Ascending aorta (tissue), 2 donors: ENCODE measurements around the gene STT3B. TPM values are rescaled to one million over a fixed set of nuclear protein-coding genes. Genes with fewer than 3 reads are reported as not detected.

ENCODE experiments used
- DNase-seq, 2 donors: peaks; one replicate each; pipeline ENCODE4 v3.0.0-alpha.2; 2019; ENCODE audit warnings: low spot score in 2 of 2
- H3K27ac ChIP-seq, 2 donors: fragments of 200-600 bp; sonication (generic); one replicate each; pipeline ENCODE4 v1.5.1; 2016 to 2017; ENCODE audit warnings: mild to moderate bottlenecking in 1 of 2
- H3K27me3 ChIP-seq: fragments of 200-600 bp; sonication (generic); one replicate; pipeline ENCODE4 v1.5.1; 2017
- H3K36me3 ChIP-seq, 2 donors: fragments of 200-600 bp; sonication (generic); one replicate each; pipeline ENCODE4 v1.5.1; 2016
- H3K4me1 ChIP-seq, 2 donors: fragments of 200-600 bp; sonication (generic); one replicate each; pipeline ENCODE4 v1.5.1; 2016 to 2017; ENCODE audit warnings: mild to moderate bottlenecking in 1 of 2
- H3K4me3 ChIP-seq, 2 donors: fragments of 200-600 bp; sonication (generic); one replicate each; pipeline ENCODE4 v1.5.1; 2016 to 2017; ENCODE audit warnings: mild to moderate bottlenecking in 1 of 2
- H3K9me3 ChIP-seq, 2 donors: fragments of 200-600 bp; sonication (generic); one replicate each; pipeline ENCODE4 v1.5.1; 2016
- CTCF ChIP-seq, 3 experiments: fragments of 200-600 bp in 2 of 3; fragments of 450-650 bp in 1 of 3; sonication (generic) in 2 of 3; IDR thresholded peaks; one replicate each; pipeline ENCODE4 v1.5.1; 2016 to 2019; ENCODE audit warnings: antibody characterized with exemption in 3 of 3, mild to moderate bottlenecking in 1 of 3, moderate library complexity in 1 of 3
- intact Hi-C: fragments of 100-400 bp; cut with DNase I; formaldehyde crosslinking; loops from one replicate; pipeline ENCODE4 v1.15.1; 2023
- total RNA-seq: library from RNA; depleted of rRNA; stranded (reverse); fragments of >200 nt; gene quantifications from one replicate; pipeline ENCODE4 v1.1.0, GENCODE V29; 2016

Gene STT3B
- total RNA-seq, 1 donor from 2014 or later, result 79.5 TPM

DNA sequence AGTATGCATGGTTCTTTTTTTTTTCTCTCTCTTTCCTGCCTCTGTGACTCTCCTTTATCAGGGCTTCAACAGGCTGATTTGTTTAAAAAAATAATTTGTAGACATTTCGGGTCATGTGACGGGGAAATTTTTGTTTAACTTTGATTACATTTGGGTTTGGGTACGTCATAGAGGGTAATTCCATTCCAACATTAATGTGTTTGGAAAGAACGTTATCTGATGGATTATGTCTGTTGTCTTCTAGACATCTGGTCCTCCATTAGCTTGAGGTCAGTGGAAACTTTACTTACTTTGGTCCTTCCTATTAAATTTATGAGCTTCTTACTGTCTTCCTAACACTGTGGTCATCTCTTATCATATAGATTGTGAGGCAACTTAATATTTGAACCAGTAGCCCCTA lies 80.9 kb downstream of the STT3B start:
- intact Hi-C loops, result loop anchor here (10.0 kb wide), 1 partner anchor 531 kb away; no protein-coding TSS in a partner anchor
- H3K4me3 ChIP-seq, result no peak overlapping the region
- no peaks in the 10 kb centered on the region for H3K36me3 ChIP-seq
- H3K9me3 ChIP-seq, result no peaks in the 10 kb centered on the region
- H3K27me3 ChIP-seq, result no peaks in the 10 kb centered on the region
- H3K27ac ChIP-seq, result no peak overlapping the region
- no peak for DNase-seq
- no peaks in the 10 kb centered on the region for H3K4me1 ChIP-seq
- no peak for TF ChIP-seq CTCF (IDR thresholded peaks at IDR 0.05)

DNA sequence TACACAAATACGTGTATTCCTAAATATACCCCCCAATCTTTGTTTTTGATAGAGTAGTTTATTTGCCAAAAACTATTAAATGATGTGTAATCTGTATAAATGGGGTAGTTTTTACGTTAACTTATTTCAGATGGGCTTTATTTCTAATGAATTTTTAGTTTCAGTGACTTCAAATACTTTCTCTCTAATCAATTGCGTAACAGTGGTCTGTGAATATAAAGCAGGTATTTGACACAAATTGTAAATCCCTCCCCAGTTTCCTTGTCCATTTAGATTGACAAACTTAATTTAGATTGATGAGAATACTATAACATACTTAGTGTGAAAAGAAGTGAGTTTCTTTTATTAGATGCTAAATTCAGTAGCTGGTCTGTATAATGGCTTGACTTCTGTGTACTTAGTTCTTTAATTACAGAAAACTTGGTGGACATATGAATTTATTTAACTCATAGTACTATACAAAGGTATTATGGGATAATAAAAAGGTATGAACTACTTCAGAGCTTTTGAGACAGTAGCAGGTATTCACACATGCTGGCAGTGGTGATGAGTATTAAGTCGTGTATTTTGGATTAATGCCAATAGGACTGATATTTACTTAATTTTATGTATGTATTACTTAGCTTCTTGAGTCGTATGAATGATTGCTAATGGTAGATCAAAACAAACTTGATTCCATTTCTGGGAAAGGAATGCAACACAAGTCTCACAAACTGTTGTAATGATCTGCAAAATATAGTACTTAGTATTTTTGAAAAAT lies 81.6 kb downstream of the STT3B start:
- no peak for TF ChIP-seq CTCF (IDR thresholded peaks at IDR 0.05)
- Histone ChIP-seq H3K27me3 (no peaks in the 10 kb centered on the region), H3K27ac (no peak overlapping the region), H3K4me1 (no peaks in the 10 kb centered on the region), H3K9me3 (no peaks in the 10 kb centered on the region), H3K36me3 (no peaks in the 10 kb centered on the region), H3K4me3 (no peak overlapping the region)
- no peak for DNase-seq
- intact Hi-C loops, result loop anchor here (10.0 kb wide), 1 partner anchor 530 kb away; no protein-coding TSS in a partner anchor

DNA sequence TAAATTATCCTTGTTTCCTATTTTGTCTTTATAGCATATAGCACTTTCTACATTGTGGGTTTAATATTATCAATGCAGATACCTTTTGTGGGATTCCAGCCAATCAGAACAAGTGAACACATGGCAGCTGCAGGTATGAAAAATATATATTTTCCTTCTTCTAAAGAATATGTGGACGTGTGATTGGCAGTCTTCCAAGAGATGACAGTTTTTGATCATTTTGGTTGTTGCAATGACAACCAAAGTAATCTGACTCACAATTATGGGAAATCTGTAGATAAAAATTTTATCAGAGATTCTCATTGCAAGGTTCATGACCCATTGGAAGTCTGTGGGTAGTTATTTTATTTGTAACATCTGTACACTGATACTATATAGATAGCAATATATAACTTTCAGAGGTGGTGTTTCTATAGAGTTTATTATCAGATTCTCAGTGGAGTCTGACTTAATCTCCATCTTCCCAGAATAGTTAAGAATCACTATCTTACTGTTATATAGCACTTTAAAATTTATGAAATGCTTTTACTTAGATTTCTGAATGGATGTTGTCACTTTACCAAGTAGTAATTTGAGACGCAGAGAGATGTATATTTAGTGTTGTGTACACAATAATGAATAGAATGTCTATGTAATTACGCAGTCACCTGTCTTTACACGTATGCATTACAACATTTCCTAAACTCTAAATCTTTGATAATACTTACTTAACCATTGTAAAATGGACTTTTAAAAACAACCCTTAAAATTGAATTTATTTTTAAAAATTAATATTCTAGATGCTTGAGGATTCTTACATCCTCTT lies 82.5 kb downstream of the STT3B start:
- no peak for TF ChIP-seq CTCF (IDR thresholded peaks at IDR 0.05)
- DNase-seq, result no peak
- Histone ChIP-seq H3K9me3 (no peaks in the 10 kb centered on the region), H3K27ac (no peak overlapping the region), H3K36me3 (peaks cover 0 to 4% of the 10 kb centered on the region in 2 donors), H3K4me3 (no peak overlapping the region), H3K27me3 (no peaks in the 10 kb centered on the region), H3K4me1 (no peaks in the 10 kb centered on the region)
- intact Hi-C loops, result loop anchor here (10.0 kb wide), 1 partner anchor 530 kb away; no protein-coding TSS in a partner anchor

- Histone ChIP-seq H3K36me3 (peaks cover 6 to 7% of the 10 kb centered on the region in 2 donors), H3K9me3 (no peaks in the 10 kb centered on the region), H3K27ac (no peak overlapping the region), H3K4me1 (no peaks in the 10 kb centered on the region), H3K4me3 (no peak overlapping the region), H3K27me3 (no peaks in the 10 kb centered on the region)
- no peak for TF ChIP-seq CTCF (IDR thresholded peaks at IDR 0.05)
- no peak for DNase-seq
- intact Hi-C loops, result loop anchor here (10.0 kb wide), 1 partner anchor 528 kb away; no protein-coding TSS in a partner anchor
These were observed 84.0 kb downstream of the STT3B start for GRCh38 chr3:31616711-31617110.

GRCh38 chr3:31620656-31621055 lies 87.9 kb downstream of the STT3B start:
- intact Hi-C loops, result no loop called here
- Histone ChIP-seq H3K4me1 (no peaks in the 10 kb centered on the region), H3K36me3 (peaks cover 12 to 14% of the 10 kb centered on the region in 2 donors)

More at GRCh38 chr3:31620656-31621055, 87.9 kb downstream of the STT3B start:
- no peaks in the 10 kb centered on the region for H3K27me3 ChIP-seq
- no peaks in the 10 kb centered on the region for H3K9me3 ChIP-seq
- TF ChIP-seq CTCF (IDR thresholded peaks at IDR 0.05), result no peak
- no peak overlapping the region for H3K27ac ChIP-seq
- no peak for DNase-seq
- no peak overlapping the region for H3K4me3 ChIP-seq
